ENCODE measurements around the gene TMC1.
"Not testable (repeated sequence)": the region's sequence is repeated elsewhere in the genome, so short reads cannot be mapped to it uniquely, and the experiment has no call there.

Gene TMC1

GRCh38 chr9:72538921-72539702, 17.7 kb downstream of the TMC1 start:
- H3K27ac ChIP-seq (ENCODE audit: low read length) = no peak overlapping the region
- H3K4me1 ChIP-seq (ENCODE audit: low read length) = peaks cover 20% of the 10 kb centered on the region
- no peaks in the 10 kb centered on the region for H3K27me3 ChIP-seq (ENCODE audit: low read depth, low read length)
- peaks cover 4% of the 10 kb centered on the region for H3K36me3 ChIP-seq (replicated peaks; ENCODE audit: low read depth, low read length)
- H3K9me3 ChIP-seq (ENCODE audit: insufficient read depth, low read length) = no peaks in the 10 kb centered on the region
- no peak overlapping the region for H3K4me2 ChIP-seq (ENCODE audit: low read length)
- no peak overlapping the region for H3K9ac ChIP-seq (ENCODE audit: low read length)
- no peak overlapping the region for H3K4me3 ChIP-seq (ENCODE audit: low read length)
- no peaks in the 10 kb centered on the region for H4K20me1 ChIP-seq (ENCODE audit: insufficient read depth, low read length)
- H3K79me2 ChIP-seq (ENCODE audit: low read length) = no peaks in the 10 kb centered on the region
- TF ChIP-seq CTCF (IDR thresholded peaks at IDR 0.05; ENCODE audit: low read depth, low read length) = no peak
- no peak for TF ChIP-seq EZH2phosphoT487 (IDR thresholded peaks at IDR 0.05; ENCODE audit: low read depth)
- H2AFZ ChIP-seq (ENCODE audit: low read depth, low read length) = no peak overlapping the region

- Histone ChIP-seq H3K79me2 (ENCODE audit: low read length) (no peaks in the 10 kb centered on the region), H3K4me1 (ENCODE audit: low read length) (peaks cover 20% of the 10 kb centered on the region), H3K9ac (ENCODE audit: low read length) (no peak overlapping the region), H3K9me3 (ENCODE audit: insufficient read depth, low read length) (no peaks in the 10 kb centered on the region), H3K4me3 (ENCODE audit: low read length) (no peak overlapping the region), H3K4me2 (ENCODE audit: low read length) (no peak overlapping the region), H2AFZ (ENCODE audit: low read depth, low read length) (no peak overlapping the region), H4K20me1 (ENCODE audit: insufficient read depth, low read length) (no peaks in the 10 kb centered on the region), H3K27ac (ENCODE audit: low read length) (no peak overlapping the region), H3K27me3 (ENCODE audit: low read depth, low read length) (no peaks in the 10 kb centered on the region), H3K36me3 (replicated peaks; ENCODE audit: low read depth, low read length) (peaks cover 4% of the 10 kb centered on the region)
- TF ChIP-seq EZH2phosphoT487 (IDR thresholded peaks at IDR 0.05; ENCODE audit: low read depth) (no peak), CTCF (IDR thresholded peaks at IDR 0.05; ENCODE audit: low read depth, low read length) (no peak)
Observed at GRCh38 chr9:72539824-72540347, 18.5 kb downstream of the TMC1 start.

GRCh38 chr9:72540348-72540873, 19.0 kb downstream of the TMC1 start:
- no peak overlapping the region for H3K27ac ChIP-seq (ENCODE audit: low read length)
- no peak overlapping the region for H2AFZ ChIP-seq (ENCODE audit: low read depth, low read length)
- TF ChIP-seq CTCF (IDR thresholded peaks at IDR 0.05; ENCODE audit: low read depth, low read length) (no peak), EZH2phosphoT487 (IDR thresholded peaks at IDR 0.05; ENCODE audit: low read depth) (no peak)
- peaks cover 4% of the 10 kb centered on the region for H3K36me3 ChIP-seq (replicated peaks; ENCODE audit: low read depth, low read length)
- H3K79me2 ChIP-seq (ENCODE audit: low read length) = no peaks in the 10 kb centered on the region
- no peaks in the 10 kb centered on the region for H3K27me3 ChIP-seq (ENCODE audit: low read depth, low read length)
- no peaks in the 10 kb centered on the region for H4K20me1 ChIP-seq (ENCODE audit: insufficient read depth, low read length)
- H3K9ac ChIP-seq (ENCODE audit: low read length) = no peak overlapping the region
- H3K9me3 ChIP-seq (ENCODE audit: insufficient read depth, low read length) = no peaks in the 10 kb centered on the region
- peaks cover 20% of the 10 kb centered on the region for H3K4me1 ChIP-seq (ENCODE audit: low read length)
- no peak overlapping the region for H3K4me2 ChIP-seq (ENCODE audit: low read length)
- no peak overlapping the region for H3K4me3 ChIP-seq (ENCODE audit: low read length)

DNA sequence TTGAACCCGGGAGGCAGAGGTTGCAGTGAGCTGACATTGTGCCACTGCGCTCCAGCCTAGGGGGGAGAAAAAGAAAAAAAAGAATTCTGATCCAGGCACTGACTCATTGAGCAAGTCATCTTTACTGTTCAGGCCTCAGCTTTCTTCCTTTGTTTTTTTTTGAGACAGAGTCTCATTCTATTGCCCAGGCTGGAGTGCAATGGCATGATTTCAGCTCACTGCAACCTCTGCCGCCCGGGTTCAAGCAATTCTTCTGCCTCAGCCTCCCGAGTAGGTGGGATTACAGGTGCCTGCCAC, 21.1 kb downstream of the TMC1 start:
- H3K4me2 ChIP-seq (ENCODE audit: low read length); H3K79me2 ChIP-seq (ENCODE audit: low read length); H2AFZ ChIP-seq (ENCODE audit: low read depth, low read length); H3K9me3 ChIP-seq (ENCODE audit: insufficient read depth, low read length); H3K27me3 ChIP-seq (ENCODE audit: low read depth, low read length); H3K9ac ChIP-seq (ENCODE audit: low read length); H4K20me1 ChIP-seq (ENCODE audit: insufficient read depth, low read length); H3K4me3 ChIP-seq (ENCODE audit: low read length); H3K36me3 ChIP-seq (replicated peaks; ENCODE audit: low read depth, low read length); H3K27ac ChIP-seq (ENCODE audit: low read length): not testable (repeated sequence)
- peaks cover 20% of the 10 kb centered on the region for H3K4me1 ChIP-seq (ENCODE audit: low read length)

Data from OCI-LY3 (cell line).